ENCODE data around the gene CLDN11.

DNA sequence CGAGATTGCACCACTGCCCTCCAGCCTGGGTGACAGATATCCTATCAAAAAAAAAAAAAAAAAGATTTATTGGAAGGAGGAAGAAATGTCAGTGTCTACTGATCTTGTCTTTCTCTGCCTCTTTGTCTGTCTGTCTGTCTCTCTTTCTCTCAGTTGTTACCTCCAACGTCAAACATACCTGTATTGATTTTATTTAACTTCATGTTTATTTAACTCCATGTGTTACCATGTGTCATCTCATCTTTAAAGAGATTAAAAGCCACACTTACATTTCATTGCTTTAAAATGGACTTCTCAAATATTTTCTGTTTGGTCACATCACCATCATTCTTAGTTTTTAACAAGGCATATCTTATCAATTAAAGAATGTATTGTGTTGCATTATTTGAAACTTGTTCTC, 9.4 kb downstream of the CLDN11 start:
- TF ChIP-seq EZH2 (IDR thresholded peaks at IDR 0.05) (no peak), POLR2AphosphoS5 (IDR thresholded peaks at IDR 0.05; ENCODE audit: borderline replicate concordance, low read depth, low read length) (no peak), FOXP2 (optimal IDR thresholded peaks at IDR 0.05; ENCODE audit: control extremely low read depth, extremely low read length, insufficient read depth) (no peak)

Measured in SK-N-MC (cell line).